Stimulated activated CD4-positive, alpha-beta T cell treated with anti-CD3 and anti-CD28 coated beads, TNF-alpha, amount 100 ng/mL, for 4 hours (primary cell): ENCODE results near the gene GIPC3.
"Not testable (repeated sequence)": the region's sequence is repeated elsewhere in the genome, so short reads cannot be mapped to it uniquely, and the experiment has no call there.

Experiments
- DNase-seq, 3 experiments: peaks; one replicate each; pipeline ENCODE4 v3.0.0-alpha.2; 2020; ENCODE audit warnings: low read depth in 3 of 3

Gene GIPC3

DNA sequence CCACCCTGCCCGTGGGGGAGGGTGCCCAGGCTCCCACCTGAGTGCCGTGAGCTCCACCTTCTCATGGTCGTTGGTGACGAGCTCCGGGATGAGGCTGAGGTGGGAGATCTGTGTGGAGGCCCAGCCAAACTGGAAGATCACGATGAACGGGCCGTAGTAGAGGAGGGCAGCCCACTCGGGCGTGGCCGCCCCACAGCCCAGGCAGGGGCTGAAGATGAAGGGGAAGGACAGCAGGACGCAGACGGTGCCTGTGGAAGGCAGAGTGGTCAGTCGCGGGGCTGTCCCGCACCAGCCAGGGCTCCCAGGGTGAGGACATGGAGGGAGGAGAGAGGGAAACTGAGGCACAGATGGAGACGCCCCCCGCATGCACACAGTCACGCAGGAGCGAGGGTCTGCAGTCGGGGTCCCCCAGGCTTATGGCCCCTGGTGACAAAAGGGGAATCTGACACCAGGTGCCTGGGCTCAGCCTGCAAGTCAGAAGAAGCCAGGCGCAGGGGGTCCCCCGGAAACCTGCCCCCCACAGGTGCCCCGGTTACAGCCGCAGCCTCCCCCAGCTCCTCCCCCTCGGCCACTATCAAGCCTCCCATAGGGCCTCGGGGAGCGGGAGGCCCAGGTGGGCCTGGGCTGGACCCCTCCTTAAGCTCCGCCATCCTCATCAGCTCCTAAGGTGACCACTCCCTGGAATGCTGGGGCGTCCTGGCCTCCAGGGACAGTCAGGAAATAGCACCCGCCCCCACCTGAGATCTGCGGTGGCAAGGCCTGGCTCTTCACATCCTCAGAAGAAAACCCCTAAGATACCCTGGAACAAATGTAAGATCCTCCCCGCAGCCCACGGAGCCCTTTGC is 34.1 kb upstream of the GIPC3 start:
- no peak for DNase-seq

DNA sequence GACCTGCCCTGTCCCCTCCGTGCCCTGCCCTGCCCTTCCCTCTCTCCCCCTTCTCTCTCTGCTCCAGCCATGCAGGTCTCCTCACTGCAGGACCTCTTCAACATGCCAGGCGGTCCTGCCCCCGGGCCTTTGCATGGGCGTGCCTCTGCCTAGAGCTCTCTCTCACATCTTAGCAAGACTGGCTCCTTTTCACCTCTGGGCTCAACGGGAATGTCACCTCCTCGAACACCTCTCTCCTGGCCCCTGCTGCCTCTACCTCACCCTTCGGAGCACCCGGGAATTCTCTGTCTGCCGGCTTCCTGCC is 33.5 kb upstream of the GIPC3 start:
- DNase-seq, result no peak

DNA sequence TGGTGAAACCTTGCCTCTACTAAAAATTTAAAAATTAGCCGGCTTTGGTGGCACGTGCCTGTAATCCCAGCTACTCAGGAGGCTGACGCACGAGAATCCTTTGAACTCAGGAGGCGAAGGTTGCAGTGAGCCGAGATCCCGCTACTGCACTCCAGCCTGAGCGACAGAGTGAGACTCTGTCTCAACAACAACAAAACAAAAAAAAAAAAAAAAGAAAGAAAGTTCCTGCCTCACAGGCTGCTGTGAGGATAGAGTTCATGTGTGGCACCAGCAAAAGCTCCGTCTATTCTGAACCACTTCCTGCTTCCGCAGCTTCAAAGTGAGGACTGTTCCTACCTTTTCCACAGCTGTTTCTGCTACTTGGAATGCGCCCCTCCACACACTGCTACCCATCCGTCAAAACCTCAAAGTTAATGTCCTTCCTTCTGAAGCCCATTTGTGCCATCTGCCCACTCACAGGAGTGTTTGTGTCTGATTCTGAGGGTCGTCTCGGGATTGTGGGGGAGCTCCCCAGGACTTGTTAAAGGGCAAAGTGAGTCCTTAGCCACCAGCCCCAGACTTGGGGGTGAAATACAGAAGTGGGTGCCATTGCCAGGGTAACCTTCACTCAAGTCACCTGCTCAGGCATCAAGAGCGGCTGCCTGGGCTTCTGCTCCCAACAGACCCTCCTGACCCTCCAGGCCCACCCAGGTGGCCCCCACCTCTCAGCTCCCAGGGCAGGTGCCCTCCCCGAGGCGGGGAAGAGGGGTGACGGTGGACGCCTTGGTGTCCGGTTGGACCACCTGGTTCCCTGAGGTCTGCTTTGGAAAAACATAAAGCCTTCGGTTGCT is 30.8 kb upstream of the GIPC3 start:
- no peak for DNase-seq

DNA sequence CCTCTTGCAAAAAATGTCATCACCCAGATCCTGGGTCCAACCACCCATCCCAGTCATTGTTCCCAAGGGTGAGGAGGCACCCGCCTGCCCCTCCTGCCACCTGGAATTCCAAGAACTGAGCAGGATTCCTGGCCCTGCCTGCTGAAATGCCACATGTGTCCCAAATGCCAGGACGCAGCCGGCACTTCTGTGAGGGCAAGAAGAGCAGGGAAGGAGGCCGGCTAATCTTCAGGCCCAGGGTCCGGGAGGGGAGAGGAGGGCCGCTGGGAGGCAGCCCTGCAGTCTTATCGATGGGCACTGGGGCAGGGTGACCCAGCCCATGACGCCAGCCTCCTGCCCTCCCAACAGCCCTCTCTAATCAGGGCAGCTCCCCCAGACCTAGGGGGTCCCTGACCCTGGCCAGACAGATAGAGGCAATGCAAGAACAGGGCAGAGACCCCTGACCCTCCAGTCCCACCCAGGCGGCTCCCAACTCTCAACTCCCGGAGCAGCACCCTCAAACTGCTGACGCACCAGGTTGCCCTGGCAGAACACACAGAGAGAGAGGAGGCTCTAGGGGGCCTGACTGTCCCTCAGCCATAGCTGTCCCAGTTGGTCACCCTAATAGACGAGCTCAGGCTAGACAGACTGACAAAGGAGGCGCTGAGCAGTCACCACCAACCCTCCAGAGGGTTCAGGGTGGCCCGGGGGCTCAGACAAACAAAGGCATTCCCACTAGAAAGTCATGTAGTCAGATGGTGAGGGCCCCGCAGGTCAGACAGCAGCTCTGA is 29.4 kb upstream of the GIPC3 start:
- no peak for DNase-seq

DNA sequence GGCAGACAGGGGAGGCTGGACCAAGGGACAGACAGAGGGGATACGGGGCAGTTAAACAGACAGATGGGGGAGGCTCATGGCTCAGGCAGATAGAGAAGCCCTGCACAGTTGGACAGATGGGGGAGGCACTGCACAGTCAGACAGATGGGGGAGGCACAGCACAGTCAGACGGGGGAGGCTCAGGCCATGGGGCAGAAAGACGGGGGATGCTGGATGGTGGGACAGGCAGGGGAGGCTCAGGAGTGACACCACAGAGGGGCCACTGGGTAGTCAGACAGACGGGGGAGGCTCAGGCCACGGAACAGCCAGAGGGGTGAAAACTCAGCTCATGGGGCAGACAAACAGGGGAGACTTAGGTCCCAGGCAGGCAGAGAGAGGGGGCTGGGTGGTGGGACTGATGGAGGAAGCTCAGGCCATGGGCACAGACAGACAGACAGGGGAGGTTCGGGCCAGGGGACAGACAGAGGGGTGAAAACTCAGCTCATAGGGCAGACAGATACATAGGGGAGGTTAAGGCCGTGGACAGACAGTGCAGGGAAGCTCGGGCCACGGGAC is 28.8 kb upstream of the GIPC3 start:
- DNase-seq, result no peak

DNA sequence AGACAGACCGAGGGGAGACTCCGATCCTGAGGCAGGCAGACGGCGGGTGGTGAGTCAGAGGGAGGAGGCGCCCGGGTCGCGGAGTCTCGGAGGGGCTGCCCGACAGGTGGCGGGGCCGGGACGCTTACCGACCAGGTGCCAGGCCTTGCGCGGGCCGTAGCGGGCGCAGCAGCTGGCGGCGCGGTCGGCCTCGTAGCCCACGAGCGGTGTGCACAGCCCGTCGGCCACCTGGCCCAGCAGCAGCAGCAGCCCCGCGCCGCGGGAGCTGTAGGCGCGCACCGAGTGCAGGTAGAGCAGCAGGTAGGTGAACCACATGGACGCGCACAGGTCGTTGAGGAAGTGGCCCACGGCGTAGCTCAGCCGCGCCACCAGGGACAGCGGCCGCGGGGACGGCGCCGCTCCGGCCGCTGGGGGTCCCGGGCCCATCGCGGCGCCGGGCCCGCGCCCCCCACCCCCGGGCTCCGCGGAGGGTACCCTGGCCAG is 28.3 kb upstream of the GIPC3 start:
- DNase-seq, result peak; percentile 54 to 64 (median 60)

DNA sequence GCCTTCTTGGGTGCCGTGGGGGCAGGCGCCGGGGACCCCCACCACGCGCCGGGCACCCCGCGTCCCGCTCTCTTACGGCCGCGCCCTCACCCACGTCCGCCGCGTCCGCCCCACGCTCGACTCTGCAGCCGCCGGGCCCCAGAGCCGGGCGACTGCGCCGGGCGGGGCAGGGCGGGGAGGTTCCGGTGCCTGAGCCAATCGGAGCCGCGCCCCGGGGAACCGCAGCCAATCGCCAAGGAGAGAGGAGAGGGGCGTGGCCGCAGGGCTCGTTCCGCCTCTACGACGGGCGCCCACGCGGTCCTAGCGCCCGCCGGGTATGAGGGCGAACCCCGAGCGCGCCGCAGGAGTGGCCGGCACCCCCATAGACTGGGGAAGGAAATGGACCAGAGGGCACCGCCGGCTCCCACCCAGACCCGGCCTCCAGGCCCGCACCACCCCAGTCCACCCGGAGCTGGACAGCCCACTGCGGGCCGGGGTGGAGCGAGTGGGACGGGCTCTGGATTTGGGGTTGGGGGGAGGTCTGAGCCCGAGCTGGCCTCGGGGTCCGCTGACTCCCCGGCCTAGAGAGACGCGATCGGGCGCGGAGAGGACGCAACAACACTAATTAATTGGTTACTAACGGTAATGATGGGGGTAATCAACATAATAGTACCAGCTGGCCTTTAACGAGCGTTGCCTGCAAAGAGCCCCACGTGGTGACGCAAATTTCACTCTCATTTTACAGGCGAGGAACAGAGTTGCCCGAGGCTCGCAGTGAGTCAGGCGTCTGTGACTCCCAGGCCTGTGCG is 27.6 kb upstream of the GIPC3 start, which contains the start of gene MFSD12:
MFSD12 (minus strand) TSS at position 126 of the 788 bp plus-strand sequence. CDS start 183 bp downstream, outside the sequence.
- DNase-seq, result peak; percentile 90 to 93 (median 91)

DNA sequence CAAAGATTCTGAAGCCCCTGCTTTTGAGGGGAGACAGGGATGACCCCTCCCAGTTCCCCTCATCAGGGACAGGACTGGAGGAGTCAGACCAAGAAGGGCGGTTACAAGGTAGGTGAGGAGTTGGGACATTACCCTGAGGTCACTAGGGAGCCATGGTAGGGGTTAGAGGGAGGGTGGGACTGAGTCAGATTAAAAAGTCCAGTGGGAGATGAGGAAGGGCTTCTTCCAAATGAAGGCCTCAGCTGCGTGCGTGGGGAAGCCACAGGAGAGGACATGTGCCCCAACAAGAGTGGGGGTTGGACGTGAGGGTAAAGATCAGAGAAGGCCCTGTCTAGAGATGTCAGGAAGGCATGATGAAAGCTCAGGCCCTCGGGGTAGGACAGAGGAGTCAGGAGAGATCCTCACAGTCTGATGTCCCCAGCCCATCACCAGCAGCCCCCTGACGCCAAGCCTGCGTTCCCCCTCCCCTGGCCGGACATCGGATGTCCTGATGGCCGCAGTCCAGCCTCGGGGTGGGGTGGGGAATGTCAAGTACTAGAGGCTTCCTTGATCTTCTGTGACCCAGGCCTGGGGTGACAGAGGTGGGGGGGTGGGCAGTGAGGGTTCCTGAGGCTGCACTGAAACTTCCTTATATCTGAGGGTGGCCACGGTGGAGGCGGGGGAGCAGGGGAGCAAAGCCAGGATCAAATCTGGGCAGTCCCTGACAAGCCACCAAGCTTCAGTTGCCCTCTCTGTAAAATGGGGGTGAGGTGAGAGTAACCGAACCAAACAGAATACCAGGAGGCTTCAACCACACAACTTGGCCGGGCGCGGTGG is 21.4 kb upstream of the GIPC3 start:
- no peak for DNase-seq

DNA sequence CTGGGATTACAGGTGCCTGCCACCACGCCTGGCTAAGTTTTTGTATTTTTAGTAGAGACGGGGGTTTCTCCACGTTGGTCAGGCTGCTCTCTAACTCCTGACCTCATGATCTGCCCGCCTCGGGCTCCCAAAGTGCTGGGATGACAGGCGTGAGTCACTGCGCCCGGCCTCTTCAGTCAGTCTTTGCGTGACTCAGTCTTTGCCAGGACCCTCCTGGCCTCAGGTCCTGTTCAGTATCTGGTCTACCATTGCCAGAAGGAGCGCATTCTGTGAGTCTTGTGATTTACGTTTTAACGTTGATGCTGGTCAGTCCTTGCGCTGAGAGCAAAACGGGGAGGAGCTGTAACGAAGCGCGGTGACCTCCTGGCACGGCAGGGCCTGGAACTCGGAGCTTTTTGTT is 20.1 kb upstream of the GIPC3 start:
- no peak for DNase-seq

DNA sequence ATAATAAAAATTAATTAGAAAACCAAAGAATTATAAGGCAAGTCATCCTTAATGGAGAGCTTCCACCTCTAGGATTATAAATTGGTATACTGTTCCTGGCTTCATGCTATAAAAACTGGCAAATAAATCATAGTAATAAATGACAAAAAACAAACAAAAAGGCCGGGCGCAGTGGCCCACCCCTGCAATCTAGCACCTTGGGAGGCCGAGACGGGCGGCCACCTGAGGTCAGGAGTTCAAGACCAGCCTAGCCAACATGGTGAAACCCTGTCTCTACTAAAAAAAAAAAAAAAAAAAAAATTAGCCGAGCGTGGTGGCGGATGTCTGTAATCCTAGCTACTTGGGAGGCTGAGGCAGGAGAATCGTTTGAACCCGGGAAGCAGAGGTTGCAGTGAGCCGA is 15.2 kb upstream of the GIPC3 start:
- not testable (repeated sequence) for DNase-seq

DNA sequence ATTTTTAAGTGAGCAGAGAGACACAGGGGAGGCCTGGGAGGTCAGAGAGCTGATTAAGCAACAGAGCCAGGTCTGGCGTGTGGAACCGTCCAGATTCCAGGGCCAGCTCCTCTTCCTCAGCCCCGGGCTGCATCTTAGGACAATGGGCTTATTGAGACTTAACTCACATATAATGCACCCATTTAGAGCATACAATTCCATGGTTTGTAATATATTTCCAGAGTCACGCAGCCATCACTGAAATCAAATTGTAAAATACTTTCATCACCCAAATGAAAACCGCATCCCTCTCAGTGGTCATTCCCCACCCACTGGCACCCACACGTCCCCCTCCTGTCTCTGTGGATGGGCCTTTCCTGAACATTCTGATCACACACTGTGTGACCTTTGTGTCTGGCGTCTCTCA is 14.7 kb upstream of the GIPC3 start:
- no peak for DNase-seq

DNA sequence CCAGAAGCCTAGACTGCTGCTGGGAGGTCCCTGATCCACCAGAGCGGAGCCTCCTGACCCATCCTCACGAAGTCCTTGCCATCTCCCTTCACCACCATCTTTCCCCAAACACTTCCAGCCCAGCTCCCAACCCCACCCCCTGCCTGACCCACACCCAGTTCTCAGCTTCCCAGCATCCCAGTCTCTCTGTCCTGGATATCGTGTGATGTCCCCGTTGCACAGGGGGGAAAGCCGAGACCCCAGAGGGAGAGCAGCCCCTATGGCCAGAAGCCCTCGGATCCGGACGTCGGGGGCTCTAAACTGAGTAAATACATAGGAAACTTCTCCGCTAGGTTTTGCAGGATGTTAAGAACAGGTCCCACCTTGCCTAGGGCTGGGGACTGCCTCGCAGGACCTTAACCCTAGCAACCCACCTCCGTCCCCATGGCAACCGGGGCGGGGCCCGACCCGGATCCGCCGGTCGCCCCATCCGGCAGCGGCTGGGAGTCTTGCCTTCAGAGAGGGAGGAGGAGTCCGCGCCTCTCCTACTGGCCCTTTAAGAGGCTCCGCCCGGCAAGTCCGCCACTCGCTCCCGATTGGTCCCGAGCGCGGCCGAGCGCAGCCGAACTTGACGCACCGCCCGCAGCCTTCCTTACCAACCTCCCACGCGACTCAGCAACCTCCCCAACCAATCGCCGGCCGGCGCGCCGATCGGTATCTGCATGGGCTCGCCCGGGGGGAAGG is 13.0 kb upstream of the GIPC3 start:
- DNase-seq, result peak; percentile 95 to 99 (median 99)

DNA sequence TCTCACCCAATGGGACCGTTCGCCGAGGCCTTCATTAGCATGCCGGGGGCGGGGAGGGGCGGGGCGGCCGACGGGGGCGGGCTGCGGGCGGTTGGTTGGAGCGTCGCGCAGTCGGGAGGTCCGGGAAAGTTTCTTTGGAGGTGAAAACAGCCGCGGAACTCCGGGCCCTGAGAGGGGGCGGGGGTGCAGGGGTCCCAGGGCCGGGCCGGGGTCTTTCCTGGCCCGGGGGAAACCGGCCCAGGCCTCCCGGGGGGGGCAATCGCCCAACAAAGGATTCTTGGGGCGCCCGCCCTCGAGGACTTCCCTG is 12.5 kb upstream of the GIPC3 start, which contains the start of gene HMG20B:
HMG20B (plus strand) TSS at position 90 of the 307 bp plus-strand sequence. CDS start 366 bp downstream, outside the sequence.
- no peak for DNase-seq

DNA sequence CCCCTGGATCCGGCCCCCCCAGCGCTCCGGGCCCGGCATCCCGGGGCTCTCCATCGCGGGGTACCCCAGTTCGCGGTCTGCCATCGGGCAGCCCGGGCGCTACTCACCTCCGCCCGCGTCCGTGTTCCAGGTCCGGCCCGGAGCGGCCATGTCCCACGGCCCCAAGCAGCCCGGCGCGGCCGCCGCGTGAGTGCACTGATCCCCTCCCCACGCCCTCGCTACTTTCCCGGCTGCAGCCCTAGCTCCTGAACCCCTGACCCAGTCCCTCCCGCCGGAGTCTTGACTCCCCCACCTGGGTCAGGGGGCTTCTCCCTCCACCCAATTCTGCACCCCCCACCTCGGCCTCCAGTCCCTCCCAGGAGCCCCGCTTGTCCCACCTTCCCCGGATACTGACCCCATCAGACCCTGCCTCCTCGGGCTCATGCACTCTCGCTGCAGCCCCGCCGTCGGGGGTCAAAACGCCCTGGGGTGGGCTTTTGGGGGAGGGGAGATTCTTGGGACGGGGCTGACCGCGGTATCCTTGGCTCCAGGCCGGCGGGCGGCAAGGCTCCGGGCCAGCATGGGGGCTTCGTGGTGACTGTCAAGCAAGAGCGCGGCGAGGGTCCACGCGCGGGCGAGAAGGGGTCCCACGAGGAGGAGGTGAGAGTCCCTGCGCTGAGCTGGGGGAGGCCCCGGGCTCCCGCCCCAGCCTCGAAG is 12.0 kb upstream of the GIPC3 start:
- DNase-seq, result no peak

DNA sequence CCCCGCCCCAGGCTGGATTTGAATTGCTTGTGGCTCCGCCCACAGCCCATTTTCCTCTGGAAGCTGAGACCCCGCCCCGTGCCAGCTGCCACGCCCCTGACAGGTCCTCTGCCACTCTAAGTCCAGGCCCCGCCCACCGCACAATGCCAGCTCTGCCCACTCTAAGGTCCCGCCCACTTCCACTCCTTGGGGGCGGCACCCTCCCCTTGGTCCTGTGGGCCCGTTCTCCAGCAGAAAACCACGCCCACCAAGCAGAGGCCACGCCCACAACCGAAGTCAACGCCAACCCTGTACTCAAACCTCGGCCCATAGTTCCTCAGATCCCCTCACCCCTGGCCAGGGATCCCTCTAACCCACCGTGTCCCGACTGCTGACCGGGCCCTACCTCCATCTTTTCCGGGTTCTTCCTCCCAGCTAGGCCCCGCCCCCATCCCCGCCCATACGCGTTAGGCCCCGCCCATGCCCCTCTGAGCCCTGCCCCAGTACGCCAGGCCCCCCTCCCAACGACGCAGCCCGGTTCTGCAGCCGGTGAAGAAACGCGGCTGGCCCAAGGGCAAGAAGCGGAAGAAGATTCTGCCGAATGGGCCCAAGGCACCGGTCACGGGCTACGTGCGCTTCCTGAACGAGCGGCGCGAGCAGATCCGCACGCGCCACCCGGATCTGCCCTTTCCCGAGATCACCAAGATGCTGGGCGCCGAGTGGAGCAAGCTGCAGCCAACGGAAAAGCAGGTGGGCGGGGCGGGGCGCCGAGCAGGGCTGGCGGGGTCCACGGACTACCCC is 11.2 kb upstream of the GIPC3 start:
- peak; percentile 62 to 65 (median 64) for DNase-seq

DNA sequence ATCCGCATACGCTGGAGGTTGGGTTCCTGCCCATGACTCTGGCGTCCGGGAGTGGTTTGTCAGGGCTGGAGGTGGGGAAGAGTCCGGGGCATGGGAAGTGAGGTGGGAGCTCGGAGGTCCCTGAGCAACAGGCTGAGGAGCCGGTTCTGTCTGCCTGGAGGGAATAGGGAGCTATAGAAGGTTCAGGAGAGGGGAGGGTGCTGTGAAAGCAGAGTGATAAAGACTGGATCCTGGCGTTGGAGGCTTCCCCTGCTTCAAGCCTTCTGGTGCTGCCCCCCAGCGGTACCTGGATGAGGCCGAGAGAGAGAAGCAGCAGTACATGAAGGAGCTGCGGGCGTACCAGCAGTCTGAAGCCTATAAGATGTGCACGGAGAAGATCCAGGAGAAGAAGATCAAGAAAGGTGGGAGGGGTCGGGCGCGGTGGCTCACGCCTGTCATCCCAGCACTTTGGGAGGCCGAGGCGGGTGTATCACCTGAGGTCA is 10.0 kb upstream of the GIPC3 start:
- no peak for DNase-seq

DNA sequence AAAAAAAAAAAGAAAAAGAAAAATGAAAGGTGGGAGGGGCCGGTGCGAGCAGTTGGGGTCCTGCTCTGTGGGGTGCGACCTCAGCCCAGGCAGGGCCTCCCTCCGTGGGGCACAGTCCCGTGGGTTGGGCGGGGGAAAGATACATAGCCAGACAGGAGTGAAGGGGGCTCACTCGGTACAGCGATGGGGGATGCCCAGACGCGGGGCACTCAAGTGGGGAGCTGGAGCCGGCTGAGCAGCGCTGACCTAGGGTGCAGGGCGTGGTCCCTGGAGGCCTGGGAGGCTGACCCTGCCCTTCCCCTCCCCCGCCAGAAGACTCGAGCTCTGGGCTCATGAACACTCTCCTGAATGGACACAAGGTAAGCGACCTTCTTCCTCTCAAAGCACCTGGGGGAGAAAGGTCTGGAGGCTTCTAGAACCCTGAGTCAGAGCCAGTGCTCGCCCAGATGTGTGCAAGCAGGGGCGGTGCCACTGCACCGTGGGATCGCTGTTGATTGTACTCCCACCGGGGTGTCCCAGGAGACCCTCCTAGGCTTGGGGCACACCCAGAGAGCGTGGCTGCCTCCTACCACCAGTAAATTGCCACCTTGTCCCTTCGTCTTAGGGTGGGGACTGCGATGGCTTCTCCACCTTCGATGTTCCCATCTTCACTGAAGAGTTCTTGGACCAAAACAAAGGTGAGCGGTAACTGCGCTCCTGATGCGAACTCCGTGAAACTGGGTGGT is 9.2 kb upstream of the GIPC3 start:
- DNase-seq, result no peak
